ENCODE measurements around the gene CHN2.

The CHN2 gene

GRCh38 chr7:29479301-29480200, 285.0 kb downstream of the CHN2 start:
- no peak for DNase-seq

GRCh38 chr7:29480451-29480850, 285.9 kb downstream of the CHN2 start:
- DNase-seq = no peak

- no peak for DNase-seq
Measured at GRCh38 chr7:29480934-29481651, 286.5 kb downstream of the CHN2 start.

DNA sequence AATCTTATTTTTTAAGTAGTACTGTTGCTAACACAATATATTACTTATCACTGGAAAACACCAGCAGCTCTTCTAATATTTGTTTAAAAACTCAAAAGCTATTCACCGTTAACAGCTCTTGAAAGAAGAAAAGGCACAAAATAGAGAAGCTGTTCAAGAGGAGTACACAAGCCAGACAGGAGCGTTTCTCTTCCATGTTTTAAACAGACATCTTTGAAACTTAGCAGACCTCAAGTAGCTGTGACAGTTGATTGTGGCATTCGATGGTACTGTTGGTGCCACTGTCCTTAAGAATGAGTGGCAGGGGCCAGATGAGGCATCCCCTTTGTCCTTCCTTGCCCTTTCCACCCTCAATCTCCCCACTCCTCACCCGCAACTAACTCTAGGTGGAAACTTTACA, 287.5 kb downstream of the CHN2 start:
- DNase-seq = no peak

- DNase-seq = no peak
Measured at GRCh38 chr7:29483219-29484104, 288.9 kb downstream of the CHN2 start.

GRCh38 chr7:29484280-29484679, 289.7 kb downstream of the CHN2 start:
- DNase-seq = no peak

DNA sequence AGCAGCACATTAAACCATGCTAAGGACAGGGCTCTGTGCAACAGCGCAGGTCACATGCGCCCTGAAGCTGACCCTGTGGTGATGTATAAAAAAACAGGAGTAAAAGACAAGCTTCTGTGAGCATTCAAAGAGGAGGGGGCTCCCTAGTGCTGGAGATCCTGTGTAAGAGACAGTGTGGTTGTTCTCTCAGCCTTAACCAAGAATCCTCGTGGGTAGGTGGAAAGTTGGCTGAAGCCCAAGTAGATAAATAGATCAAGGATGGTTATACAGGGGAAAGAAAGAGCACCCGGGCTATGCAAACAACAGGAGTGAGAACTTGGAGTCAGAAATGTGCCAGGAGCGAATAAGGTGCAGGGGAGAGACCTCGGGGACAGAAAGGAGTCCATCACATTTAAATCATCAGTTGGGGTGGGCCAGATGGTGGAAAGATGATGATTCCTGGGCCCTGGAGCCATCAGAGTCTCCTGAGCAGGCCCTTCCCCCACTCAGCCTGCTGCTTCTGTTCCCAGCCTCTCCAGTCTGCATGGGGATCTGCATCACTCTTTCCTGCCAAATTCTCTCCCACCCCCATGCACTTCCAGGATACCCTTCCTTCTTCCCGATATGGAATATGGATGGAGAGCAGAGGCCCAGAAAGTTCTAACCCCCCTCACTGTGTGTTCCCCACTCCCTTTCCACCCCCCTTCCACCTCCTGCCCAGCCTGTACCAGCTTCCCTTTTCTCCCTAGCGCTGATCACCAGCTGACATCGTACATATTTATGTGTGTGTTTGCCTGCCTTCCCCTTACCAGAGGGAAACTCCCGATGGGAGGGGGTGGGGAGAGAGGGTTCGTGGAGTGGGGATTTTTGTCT, 291.0 kb downstream of the CHN2 start:
- DNase-seq = peak; percentile 8

DNA sequence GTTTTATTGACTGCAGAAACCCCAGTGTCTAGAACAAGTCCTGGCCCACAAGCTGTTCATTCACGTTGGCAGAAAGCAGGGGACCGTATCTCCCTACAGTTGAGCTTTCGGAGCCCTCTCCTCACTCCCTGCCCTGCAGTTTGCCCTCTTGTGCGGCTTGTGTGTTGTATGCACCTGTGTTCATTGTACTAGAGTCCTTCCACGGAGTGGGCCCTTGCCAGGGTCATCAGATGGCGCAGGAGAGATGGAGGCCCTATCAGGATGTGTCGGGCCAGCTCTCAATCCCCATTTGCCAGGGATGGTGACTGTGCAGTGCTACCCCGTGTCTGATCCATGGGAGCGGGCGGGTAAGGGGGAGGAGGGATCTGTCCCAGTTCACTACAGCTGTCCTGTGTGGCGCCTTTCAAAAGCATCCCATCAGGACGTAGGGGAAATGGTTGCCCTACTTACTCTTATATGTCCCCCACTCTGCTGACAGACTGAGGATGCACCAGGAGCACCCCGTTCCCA, 291.7 kb downstream of the CHN2 start:
- DNase-seq = no peak

GRCh38 chr7:29487424-29487823, 292.8 kb downstream of the CHN2 start:
- DNase-seq = no peak

DNA sequence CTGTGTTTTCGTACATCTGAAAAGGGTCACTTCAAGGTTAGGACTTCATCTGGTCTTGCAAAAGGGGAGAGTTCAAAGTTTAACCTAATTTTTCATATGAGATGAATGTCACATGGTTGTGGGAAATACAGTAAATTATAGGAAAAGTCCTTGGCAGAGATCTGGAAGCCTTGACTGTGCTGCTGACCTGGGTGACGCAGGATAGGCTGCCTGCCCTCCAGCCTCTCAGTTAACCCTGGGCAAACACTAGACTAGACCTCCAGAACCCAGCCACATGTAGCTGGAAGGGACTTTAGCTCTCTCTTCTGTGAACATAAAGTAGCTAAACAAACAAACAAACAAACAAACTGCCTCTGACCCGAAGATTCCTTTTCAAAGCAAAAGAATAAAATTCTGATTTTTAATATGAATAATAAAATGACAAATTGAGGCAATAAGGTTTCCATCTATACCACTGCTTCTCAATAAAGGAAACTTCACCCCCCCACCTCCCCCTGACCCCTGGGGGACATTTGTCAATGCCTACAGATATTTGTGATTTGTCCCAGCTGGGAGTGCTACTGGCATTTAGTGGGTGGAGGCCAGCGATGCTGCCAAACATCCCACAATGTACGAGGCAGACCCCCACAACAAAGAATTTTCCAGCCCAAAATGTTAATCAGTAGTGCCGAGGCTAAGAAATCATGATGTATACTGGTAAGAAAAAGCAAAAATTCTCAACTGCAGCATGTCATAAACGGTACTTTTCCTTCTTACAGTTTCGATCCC, 293.8 kb downstream of the CHN2 start:
- no peak for DNase-seq

GRCh38 chr7:29488977-29489376, 294.4 kb downstream of the CHN2 start:
- no peak for DNase-seq

- DNase-seq = no peak
Measured at GRCh38 chr7:29490094-29490607, 295.6 kb downstream of the CHN2 start.

DNA sequence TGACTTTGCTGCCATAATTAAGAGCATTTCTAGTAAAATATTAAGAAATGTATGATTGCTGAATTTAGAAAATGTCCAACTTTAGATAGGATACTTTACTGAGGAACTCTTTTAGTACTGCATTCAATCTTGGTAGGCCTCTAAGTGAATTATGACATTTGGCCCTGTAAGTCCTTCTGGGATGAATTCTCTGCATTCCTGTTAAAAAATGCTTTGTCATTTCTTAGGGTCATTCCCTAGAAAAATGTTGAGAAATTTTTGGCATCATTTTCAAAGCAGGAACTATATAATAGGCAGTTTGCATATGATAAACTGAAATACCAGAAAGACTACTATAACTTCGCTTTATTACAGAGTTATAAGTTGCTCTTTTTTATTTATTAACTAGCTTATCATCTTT, 299.8 kb downstream of the CHN2 start:
- no peak for DNase-seq

DNA sequence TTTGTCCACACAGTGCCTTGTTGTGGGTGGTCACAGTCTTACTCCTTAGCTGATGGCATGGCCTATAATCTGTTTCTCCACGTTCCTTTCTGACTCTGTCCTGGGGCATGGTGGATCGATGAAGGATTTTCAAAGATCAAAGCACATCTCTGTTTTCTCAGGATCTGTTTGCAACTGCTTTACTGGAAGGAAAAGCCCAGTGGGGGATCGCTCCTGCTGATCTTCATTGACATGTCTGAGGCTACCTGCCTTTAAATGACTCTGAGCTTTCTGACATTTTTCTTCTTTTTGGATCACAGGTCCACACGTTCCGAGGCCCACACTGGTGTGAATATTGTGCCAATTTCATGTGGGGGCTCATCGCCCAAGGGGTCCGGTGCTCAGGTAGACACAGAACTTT, 301.1 kb downstream of the CHN2 start:
- DNase-seq = no peak

DNA sequence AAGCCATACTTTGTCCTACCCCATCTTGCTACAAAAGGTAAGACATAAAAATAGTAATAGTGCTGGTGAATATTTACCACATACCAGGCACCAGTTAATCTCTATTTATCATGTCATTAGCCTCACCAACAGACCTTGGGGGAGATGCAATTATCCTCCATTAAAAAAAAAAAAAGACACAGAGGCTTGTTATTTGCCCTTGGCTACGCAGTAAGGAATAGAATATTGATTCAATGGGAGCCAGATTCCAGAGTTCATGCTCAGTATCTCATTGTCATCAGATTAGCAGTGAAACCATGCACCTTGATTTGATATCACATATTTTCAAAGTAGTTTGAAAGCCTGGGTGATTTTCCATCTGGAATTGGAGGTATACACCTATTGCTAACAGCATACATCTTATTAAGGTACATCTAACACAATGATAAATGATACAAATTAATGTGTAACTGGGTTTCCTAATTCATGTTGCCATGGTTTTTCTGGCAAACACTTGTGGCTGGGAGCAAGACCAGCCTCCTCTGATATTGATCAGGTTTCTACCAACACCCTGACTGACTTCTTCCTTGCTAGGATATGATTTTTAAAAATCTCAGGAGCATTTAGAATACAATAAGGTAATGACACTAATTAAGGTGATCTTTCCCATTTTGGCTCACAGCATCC, 301.9 kb downstream of the CHN2 start:
- DNase-seq = no peak

DNA sequence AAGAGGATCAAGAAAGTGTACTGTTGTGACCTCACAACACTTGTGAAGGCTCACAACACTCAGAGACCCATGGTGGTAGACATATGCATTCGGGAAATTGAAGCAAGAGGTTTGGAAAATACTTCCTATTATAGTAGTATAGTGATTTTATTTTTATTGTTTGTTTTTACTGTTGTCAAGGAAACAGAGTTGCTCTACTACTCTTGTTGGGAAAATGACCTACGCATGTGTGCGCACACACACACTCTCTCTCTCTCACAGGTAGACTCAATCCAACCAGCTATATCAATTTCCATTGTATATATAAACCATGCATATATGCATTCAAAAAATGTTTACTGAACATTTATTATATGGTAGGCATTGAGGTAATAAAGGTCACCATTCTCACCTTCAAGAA, 305.4 kb downstream of the CHN2 start:
- no peak for DNase-seq

DNA sequence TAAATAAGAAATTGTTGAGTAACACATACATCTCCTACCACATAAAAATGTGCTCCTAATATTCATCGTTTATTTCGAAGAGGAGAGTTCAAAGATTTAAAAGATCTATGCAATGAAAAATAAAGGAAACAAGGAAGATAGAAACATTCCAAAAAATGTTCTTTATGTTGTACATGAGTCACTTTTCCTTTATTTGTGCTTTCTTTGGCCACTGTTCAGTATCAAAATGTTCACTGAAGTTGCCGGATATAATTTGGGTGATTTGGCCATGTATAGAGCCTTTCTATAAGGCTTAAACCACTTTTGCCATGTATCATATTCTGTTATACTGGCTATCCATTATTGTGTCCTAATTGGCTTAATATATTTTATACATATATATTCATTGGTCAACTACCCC, 306.1 kb downstream of the CHN2 start:
- no peak for DNase-seq

DNA sequence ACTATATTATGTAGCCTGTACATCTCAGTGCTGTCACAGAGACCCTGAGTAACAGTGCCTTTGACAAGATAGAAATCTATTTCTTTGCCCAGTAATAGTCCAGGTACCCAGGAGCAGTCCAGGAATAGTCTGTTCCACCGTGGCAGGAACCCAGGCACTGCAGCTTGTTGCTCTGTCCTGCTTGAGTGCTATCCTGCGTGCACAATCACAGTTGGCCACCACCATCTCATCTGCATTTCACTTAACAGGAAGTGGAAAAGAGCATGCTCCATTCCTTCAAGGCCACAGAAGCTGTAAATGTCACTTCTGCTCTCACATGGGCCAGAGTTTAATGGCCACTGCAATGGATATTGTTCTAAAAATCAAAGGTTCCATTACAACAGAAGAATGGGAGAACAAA, 307.6 kb downstream of the CHN2 start:
- no peak for DNase-seq

DNA sequence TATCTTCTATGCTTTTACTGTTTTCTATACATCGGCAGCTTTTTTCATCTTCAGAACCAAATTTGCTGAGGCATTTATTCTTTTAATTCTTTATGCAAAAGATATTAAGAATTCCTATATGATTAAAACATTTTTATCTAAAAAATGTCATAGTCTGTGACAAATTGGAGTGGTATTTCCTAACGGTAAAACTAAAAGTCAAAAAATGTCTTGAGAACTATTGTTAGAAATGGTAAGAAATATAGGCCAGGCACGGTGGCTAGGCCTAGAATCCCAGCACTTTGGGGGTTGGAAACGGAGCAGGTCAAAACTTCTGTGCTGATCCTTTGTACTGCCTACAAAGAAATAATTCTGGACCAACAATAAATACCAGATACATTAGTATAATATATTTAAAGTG, 311.4 kb downstream of the CHN2 start:
- no peak for DNase-seq

DNA sequence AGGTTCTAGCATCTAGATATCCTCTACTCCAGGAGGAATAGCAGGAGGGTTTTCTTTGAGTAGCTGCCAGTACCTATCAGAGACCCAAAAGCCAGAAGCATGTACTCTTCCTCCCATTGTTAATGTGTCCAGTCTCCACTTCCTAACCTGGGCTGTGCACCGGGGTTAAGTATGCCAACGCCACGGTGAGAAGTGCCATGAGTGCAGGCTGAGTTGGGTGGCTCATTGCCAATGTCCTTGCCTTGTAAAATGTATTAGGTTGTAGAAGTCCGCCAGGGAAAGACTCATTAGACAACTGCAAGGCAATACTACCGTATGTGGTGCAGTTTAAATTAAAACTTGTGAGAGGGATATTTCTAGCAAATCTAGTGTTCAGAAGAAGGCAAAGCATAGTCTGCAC, 314.0 kb downstream of the CHN2 start:
- no peak for DNase-seq

GRCh38 chr7:29510028-29510427, 315.5 kb downstream of the CHN2 start:
- DNase-seq = no peak
